ENCODE measurements around the gene MEPE.

The MEPE gene

DNA sequence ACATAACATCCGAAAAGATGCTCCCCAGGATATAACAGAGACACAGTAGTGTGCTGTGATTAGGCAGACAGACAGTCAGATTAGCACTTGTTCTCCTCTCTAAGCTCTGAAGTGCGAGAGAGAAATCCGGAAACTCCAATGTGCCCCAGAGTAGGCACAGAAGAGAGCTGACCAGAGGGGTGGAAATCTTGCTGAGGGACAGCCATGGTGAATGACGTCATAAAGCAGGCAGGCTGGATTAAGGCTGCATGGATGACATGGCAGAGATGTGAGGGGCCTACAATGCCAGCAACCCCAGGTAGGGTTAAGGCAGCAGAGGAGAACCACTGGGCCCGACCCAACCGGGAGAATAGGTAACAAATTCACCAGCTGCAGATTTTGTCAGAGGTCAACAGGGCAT, 53.3 kb downstream of the MEPE start:
- peak; percentile 36 to 45 (median 45) for DNase-seq

DNA sequence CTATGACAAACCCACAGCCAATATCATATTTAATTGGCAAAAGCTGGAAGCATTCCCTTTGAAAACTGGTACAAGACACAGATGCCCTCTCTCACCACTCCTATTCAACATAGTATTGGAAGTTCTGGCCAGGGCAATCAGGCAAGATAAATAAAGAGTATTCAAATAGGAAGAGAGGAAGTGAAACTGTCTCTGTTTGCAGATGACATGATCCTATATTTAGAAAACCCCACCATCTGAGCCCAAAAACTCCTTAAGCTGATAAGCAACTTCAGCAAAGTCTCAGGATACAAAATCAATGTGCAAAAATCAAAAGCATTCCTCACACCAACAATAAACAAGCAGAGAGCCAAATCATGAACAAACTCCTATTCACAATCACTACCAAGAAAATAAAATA, 58.0 kb downstream of the MEPE start:
- DNase-seq, result peak; percentile 38 to 74 (median 60)

DNA sequence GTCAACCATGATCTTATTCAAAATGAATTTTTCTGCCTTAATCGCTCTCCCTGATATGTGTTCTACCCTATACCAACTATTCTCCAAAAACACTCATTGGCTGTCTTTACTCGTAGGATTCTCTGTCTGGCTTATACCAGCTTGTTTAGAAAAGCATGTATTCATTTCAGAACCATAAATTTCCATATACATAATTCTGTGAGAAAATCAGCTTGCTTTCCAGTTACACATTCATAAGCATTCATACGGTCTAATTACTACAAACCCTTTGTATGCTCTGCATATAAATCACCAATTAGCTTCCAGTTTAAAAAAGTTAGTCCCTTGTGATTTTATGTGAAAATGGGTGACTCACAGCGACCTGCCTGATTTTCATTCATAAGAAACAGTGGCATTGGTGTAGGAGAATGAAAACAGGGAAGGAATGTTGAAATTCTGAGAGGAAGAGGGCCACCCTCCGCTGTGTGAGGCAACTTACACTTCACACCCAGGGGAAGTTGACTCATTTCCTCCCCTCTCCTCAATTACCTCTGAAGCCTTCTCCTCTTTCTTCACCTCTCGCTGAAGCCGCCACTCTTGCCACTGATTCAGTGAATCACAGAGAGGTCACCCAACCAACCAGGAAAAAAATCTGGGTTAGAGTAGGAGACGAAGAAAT, 63.3 kb downstream of the MEPE start:
- DNase-seq, result peak; percentile 85 to 92 (median 90)
